HepG2 (cell line): ENCODE measurements around the gene INO80B. TPM values are rescaled to one million over a fixed set of nuclear protein-coding genes. Genes with fewer than 3 reads are reported as not detected.
A peak's percentile ranks its signal among the peaks of the same experiment; 100 is the strongest.

Source experiments
- ATAC-seq: fragments of 200-7000 bp; cut with Tn5 transposase; 3 replicates; pipeline ENCODE4 v1.9.1; 2020; ENCODE audit warnings: mild to moderate bottlenecking, moderate library complexity
- BruUV-seq: library from RNA; stranded (reverse); fragments of 400-500 nt; replicated peaks from 2 replicates; lab custom pipeline; 2021; lab: Mats Ljungman, UMichigan
- CTCF ChIA-PET: fragments of 300-600 bp; formaldehyde crosslinking; extraction: SDS; loops from one replicate; lab custom pipeline; 2021; ENCODE audit warnings: low total read pairs, inconsistent platforms, low intra/inter-chr PET ratio; lab: Yijun Ruan, JAX
- POLR2A ChIA-PET: fragments of 350-600 bp; sonication (Branson Sonifier 250); formaldehyde crosslinking; loops from one replicate; lab custom pipeline; 2020; ENCODE audit warnings: antibody characterized with exemption, inconsistent platforms; lab: Yijun Ruan, JAX
- DNase-seq: peaks from one replicate; pipeline ENCODE4 v3.0.0-alpha.2; 2015; ENCODE audit warnings: low spot score
- FAIRE-seq: peaks from 3 replicates; lab custom pipeline; 2011; peaks lifted over from hg19 to GRCh38; lab: Jason Lieb, UNC
- H2AFZ ChIP-seq: one replicate; pipeline ENCODE4 v1.6.1; 2011; ENCODE audit warnings: low read length, inconsistent platforms
- H3K27ac ChIP-seq: fragments of 300-600 bp; 3 replicates; pipeline ENCODE4 v1.8.0; 2011; ENCODE audit warnings: mixed run types, mild to moderate bottlenecking, mixed read lengths, low read length, inconsistent platforms; ENCODE audit not compliant: insufficient read depth; ENCODE audit errors: extremely low read length
- H3K27me3 ChIP-seq, 2 experiments: fragments of 200-600 bp in 1 of 2; 2 replicates in 1 of 2; 3 replicates in 1 of 2; pipeline versions ENCODE4 v1.6.0 to v1.8.0; 2011; ENCODE audit warnings: low read length in 2 of 2, mild to moderate bottlenecking in 2 of 2, moderate library complexity in 2 of 2, inconsistent platforms in 1 of 2; ENCODE audit not compliant: insufficient read depth in 2 of 2, control insufficient read depth in 1 of 2
- H3K36me3 ChIP-seq, 2 experiments: fragments of 200-600 bp in 1 of 2; replicated peaks in 1 of 2; 2 replicates in 1 of 2; 3 replicates in 1 of 2; pipeline versions ENCODE4 v1.5.1 to v1.8.0; 2011; ENCODE audit warnings: low read length in 2 of 2, inconsistent platforms in 1 of 2; ENCODE audit not compliant: insufficient read depth in 2 of 2, control insufficient read depth in 1 of 2
- H3K4me1 ChIP-seq: 2 replicates; pipeline ENCODE4 v1.5.1; 2012; ENCODE audit warnings: low read length, inconsistent platforms; ENCODE audit not compliant: insufficient read depth
- H3K4me2 ChIP-seq: 2 replicates; pipeline ENCODE4 v1.6.0; 2011; ENCODE audit warnings: low read depth, low read length, inconsistent platforms
- H3K4me3 ChIP-seq, 3 experiments: fragments of 200-600 bp in 1 of 3; sonication (generic), shearing (Covaris generic) in 1 of 3; replicated peaks in 1 of 3; 2 replicates each; pipeline ENCODE4 v1.5.1; 2011 to 2016; ENCODE audit warnings: low read length in 3 of 3, inconsistent platforms in 2 of 3, low read depth in 2 of 3, mild to moderate bottlenecking in 2 of 3, control low read depth in 1 of 3, mixed read lengths in 1 of 3; ENCODE audit not compliant: insufficient read depth in 1 of 3
- H3K79me2 ChIP-seq: one replicate; pipeline ENCODE4 v1.6.1; 2011; ENCODE audit warnings: low read length, inconsistent platforms; ENCODE audit not compliant: insufficient read depth
- H3K9ac ChIP-seq: 2 replicates; pipeline ENCODE4 v1.6.0; 2011; ENCODE audit warnings: mild to moderate bottlenecking, low read depth, low read length, inconsistent platforms; ENCODE audit not compliant: insufficient read depth
- H3K9me3 ChIP-seq: 2 replicates; pipeline ENCODE4 v1.5.1; 2012; ENCODE audit warnings: mild to moderate bottlenecking, low read length
- H4K20me1 ChIP-seq: 2 replicates; pipeline ENCODE4 v1.6.0; 2011; ENCODE audit warnings: inconsistent platforms, mild to moderate bottlenecking, low read length, moderate library complexity; ENCODE audit not compliant: insufficient read depth
- BRCA1 ChIP-seq: sonication (generic); formaldehyde crosslinking; IDR thresholded peaks from 2 replicates; pipeline ENCODE4 v1.4.0; 2020; ENCODE audit warnings: missing genetic modification reagents
- CENPT ChIP-seq: sonication (generic); formaldehyde crosslinking; IDR thresholded peaks from 2 replicates; pipeline ENCODE4 v1.8.0; 2022; ENCODE audit warnings: low read depth, mild to moderate bottlenecking, moderate library complexity, missing genetic modification reagents
- ERF ChIP-seq: IDR thresholded peaks from 2 replicates; pipeline ENCODE4 v1.6.1; 2018; ENCODE audit warnings: missing biosample characterization, missing genetic modification reagents
- HMGA1 ChIP-seq: sonication (generic); formaldehyde crosslinking; conservative IDR thresholded peaks from 2 replicates; pipeline ENCODE4 v1.4.0; 2020; ENCODE audit warnings: missing genetic modification reagents
- KDM1A ChIP-seq: IDR thresholded peaks from 2 replicates; pipeline ENCODE4 v1.6.1; 2016; ENCODE audit warnings: missing compliant biosample characterization
- NFIC ChIP-seq: IDR thresholded peaks from 2 replicates; pipeline ENCODE4 v1.6.1; 2012; ENCODE audit warnings: mild to moderate bottlenecking, low read length, inconsistent platforms
- TCF7 ChIP-seq: sonication (generic); IDR thresholded peaks from 2 replicates; pipeline ENCODE4 v1.6.1; 2016; ENCODE audit warnings: antibody characterized with exemption, low read depth
- ZFP1 ChIP-seq: IDR thresholded peaks from 2 replicates; pipeline ENCODE4 v1.6.1; 2016
- ZNF12 ChIP-seq: sonication (generic); formaldehyde crosslinking; IDR thresholded peaks from 2 replicates; pipeline ENCODE4 v1.5.0; 2020; ENCODE audit warnings: missing genetic modification reagents
- ZNF224 ChIP-seq: sonication (generic); formaldehyde crosslinking; IDR thresholded peaks from 2 replicates; pipeline ENCODE4 v1.5.0; 2020; ENCODE audit warnings: mild to moderate bottlenecking, missing genetic modification reagents
- ZNF263 ChIP-seq: sonication (generic); formaldehyde crosslinking; IDR thresholded peaks from 2 replicates; pipeline ENCODE4 v1.4.0; 2020; ENCODE audit warnings: missing genetic modification reagents
- ZNF333 ChIP-seq: sonication (generic); formaldehyde crosslinking; IDR thresholded peaks from 2 replicates; pipeline ENCODE4 v1.4.0; 2020; ENCODE audit warnings: mild to moderate bottlenecking, missing genetic modification reagents, borderline replicate concordance
- ZNF34 ChIP-seq: sonication (generic); formaldehyde crosslinking; IDR thresholded peaks from 2 replicates; pipeline ENCODE4 v1.4.0; 2020; ENCODE audit warnings: mild to moderate bottlenecking, missing genetic modification reagents, borderline replicate concordance
- ZNF549 ChIP-seq: sonication (generic); formaldehyde crosslinking; IDR thresholded peaks from 2 replicates; pipeline ENCODE4 v1.5.0; 2020; ENCODE audit warnings: missing genetic modification reagents
- ZNF703 ChIP-seq: sonication (generic); formaldehyde crosslinking; IDR thresholded peaks from 2 replicates; pipeline ENCODE4 v1.5.1; 2020; ENCODE audit warnings: missing genetic modification reagents, mild to moderate bottlenecking, moderate library complexity, borderline replicate concordance
- ZNF772 ChIP-seq: sonication (generic); formaldehyde crosslinking; IDR thresholded peaks from 2 replicates; pipeline ENCODE4 v1.5.0; 2020; ENCODE audit warnings: mild to moderate bottlenecking, missing genetic modification reagents
- ZNF773 ChIP-seq: sonication (generic); formaldehyde crosslinking; IDR thresholded peaks from 2 replicates; pipeline ENCODE4 v1.4.0; 2020; ENCODE audit warnings: missing genetic modification reagents, borderline replicate concordance
- WGBS: methylation state at CpG from one replicate; pipeline ENCODE4 v1.1.6; 2017; ENCODE audit warnings: low lambda C conversion rate; 5-methylcytosine and 5-hydroxymethylcytosine counted together
- in situ Hi-C: cut with HindIII; loops from 2 replicates; pipeline ENCODE4 v1.10.0; 2017; ENCODE audit warnings: low pct_unique_long_range_greater_than_20kb; ENCODE audit not compliant: extremely low pct_ligation_motif_present
- intact Hi-C: fragments of 100-400 bp; cut with micrococcal nuclease; formaldehyde crosslinking; loops from one replicate; pipeline ENCODE4 v1.10.0; 2022; ENCODE audit not compliant: unreplicated experiment
- polyA plus RNA-seq, 8 experiments: library from polyadenylated mRNA; depleted of rRNA in 3 of 8; stranded (reverse) in 7 of 8; unstranded in 1 of 8; fragments of >200 nt; fragmentation: Illumina TruSeq in 4 of 8; extraction: Trizol in 4 of 8; gene quantifications; 2 replicates each; pipeline versions ENCODE4 v1.2.1 to v1.2.3, GENCODE V29; 2011 to 2016; ENCODE audit warnings: low read depth in 4 of 8, missing spikeins in 1 of 8, mixed read lengths in 1 of 8; ENCODE audit not compliant: insufficient read depth in 1 of 8
- total RNA-seq, 5 experiments: library from RNA; depleted of rRNA; stranded (reverse); fragments of >200 nt; fragmentation: Illumina TruSeq; extraction: Trizol; gene quantifications; 2 replicates each; pipeline ENCODE4 v1.2.3, GENCODE V29; 2016; ENCODE audit warnings: low read depth in 1 of 5
- TF ChIP-seq, protein P1 (sequence below): sonication (generic); formaldehyde crosslinking; IDR thresholded peaks from 2 replicates; pipeline ENCODE4 v1.5.0; 2020; ENCODE audit warnings: missing genetic modification reagents, mild to moderate bottlenecking, borderline replicate concordance
- TF ChIP-seq, protein P2 (sequence below): sonication (generic); formaldehyde crosslinking; IDR thresholded peaks from 2 replicates; pipeline ENCODE4 v1.8.0; 2022; ENCODE audit warnings: mild to moderate bottlenecking, missing genetic modification reagents

Gene INO80B
- total and polyA plus RNA-seq, 2 of the 13 experiments (the other 11 are each of a cell fraction or from before 2014, with no cell fraction given): 6.2 to 14.5 TPM

DNA sequence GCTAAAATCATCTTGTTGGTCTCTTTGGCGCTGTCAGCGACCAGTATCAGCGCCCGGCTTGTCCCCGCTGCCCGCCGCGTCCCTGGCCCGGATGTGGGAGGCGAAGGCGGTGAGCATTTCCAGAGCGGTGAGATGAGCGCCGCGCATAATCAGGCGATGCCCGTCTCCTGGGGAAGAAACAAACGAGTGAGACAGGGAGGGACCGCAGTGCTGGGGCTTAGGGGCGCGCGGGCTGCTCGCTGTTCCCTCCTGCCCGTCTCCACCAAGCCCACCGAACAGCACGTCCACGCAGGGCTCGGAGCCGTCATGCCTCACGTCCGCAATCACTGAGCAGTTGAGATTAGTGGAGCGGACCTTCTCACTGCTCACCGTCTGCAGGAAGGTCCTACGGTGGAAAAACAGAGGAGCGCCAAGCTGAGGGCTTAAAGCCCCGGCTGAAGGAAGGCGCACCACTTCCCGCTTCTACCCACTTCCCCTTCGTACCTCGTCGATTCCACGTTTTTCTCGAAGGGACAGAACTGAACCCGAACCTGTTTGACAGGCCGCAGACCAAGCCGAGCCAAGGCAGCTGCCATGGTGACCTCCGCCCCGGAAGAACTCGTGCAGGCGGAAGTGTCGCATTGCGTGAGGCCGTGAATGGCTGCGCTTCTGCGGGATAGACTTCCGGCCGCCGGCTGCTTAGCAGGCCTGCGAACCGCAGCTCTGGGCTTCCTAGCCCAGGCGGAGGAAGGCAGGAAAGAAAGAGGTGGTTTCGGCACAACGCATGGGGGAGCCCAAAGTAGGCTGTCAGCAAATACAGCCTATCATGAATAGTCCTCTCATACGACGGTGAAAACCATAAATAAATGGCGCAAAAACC is 17.4 kb downstream of the INO80B start, which contains the start of gene MRPL53 (continued):
- TF ChIP-seq TCF7: no peak
- no peak for TF ChIP-seq KDM1A (CRISPR knock-in tag)
- peak; percentile 97 for TF ChIP-seq ZNF333 (CRISPR knock-in tag)
- peak; percentile 27; the same call in 1 of the 2 replicates for TF ChIP-seq ZNF773
- 0 out of 2 replicates have a peak, but pooled peaks have one; percentile 43 for TF ChIP-seq ZFP1 (CRISPR knock-in tag)
- TF ChIP-seq, protein P1, sequence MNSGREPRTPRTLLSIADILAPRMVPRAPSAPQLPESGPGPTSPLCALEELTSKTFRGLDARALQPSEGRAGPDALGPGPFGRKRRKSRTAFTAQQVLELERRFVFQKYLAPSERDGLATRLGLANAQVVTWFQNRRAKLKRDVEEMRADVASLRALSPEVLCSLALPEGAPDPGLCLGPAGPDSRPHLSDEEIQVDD (CRISPR knock-in tag): 0 out of 2 replicates have a peak, but pooled peaks have one; percentile 60

DNA sequence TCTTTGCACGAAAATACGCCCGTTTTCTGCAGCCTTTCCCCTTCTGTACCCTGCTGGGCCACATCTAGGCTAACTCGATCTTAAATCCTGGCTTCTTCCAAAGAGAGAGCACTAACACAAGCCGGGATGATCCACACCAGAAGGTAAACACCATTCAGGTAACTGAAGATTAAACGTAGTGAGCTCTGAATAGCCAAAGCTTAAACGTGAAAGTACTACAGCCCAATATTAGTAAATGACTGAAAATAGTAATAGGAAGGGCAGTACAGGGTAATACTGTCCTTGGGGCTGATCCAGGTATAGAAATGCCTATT is 18.0 kb downstream of the INO80B start:
- H3K79me2 ChIP-seq: peaks cover 7% of the 10 kb centered on the region
- POLR2A ChIA-PET: interaction anchor here (0.8 to 20.6 kb wide), 15 partner anchors 9 to 274 kb away, joined by 3 to 795 read pairs (median 12); partner anchors contain the start of genes AUP1, CCDC142, DQX1 and HTRA2
- ATAC-seq: peak; percentile 0; the same call in 1 of the 3 replicates
- no peaks in the 10 kb centered on the region; a peak in 1 of 5 replicates for H3K27me3 ChIP-seq
- no peak for DNase-seq
- CTCF ChIA-PET: no interaction called here
- peak overlapping the region; percentile 21 for H2AFZ ChIP-seq
- intact Hi-C loops: loop anchor here (1.0 to 2.0 kb wide), 2 partner anchors 14 to 56 kb away; partner anchors contain the start of genes AUP1, HTRA2 and WBP1
- peak overlapping the region; percentile 67 to 91 (median 83) for H3K4me3 ChIP-seq
- H3K36me3 ChIP-seq: peaks cover 7 to 20% of the 10 kb centered on the region in 2 experiments
- H3K9me3 ChIP-seq: no peaks in the 10 kb centered on the region
- TF ChIP-seq ERF (CRISPR knock-in tag) (no peak), HMGA1 (no peak), ZNF772 (0 out of 2 replicates have a peak, but pooled peaks have one; percentile 3), ZNF703 (CRISPR knock-in tag) (0 out of 2 replicates have a peak, but pooled peaks have one; percentile 36), NFIC (0 out of 2 replicates have a peak, but pooled peaks have one; percentile 43), ZNF12 (CRISPR knock-in tag) (0 out of 2 replicates have a peak, but pooled peaks have one; percentile 18), BRCA1 (peak; percentile 0; the same call in 1 of the 2 replicates), ZNF224 (CRISPR knock-in tag) (0 out of 2 replicates have a peak, but pooled peaks have one; percentile 36), ZNF549 (CRISPR knock-in tag) (0 out of 2 replicates have a peak, but pooled peaks have one; percentile 3), ZNF263 (CRISPR knock-in tag) (peak; percentile 80), CENPT (CRISPR knock-in tag) (no peak), ZNF34 (CRISPR knock-in tag) (0 out of 2 replicates have a peak, but pooled peaks have one; percentile 21)
- TF ChIP-seq, protein P2, sequence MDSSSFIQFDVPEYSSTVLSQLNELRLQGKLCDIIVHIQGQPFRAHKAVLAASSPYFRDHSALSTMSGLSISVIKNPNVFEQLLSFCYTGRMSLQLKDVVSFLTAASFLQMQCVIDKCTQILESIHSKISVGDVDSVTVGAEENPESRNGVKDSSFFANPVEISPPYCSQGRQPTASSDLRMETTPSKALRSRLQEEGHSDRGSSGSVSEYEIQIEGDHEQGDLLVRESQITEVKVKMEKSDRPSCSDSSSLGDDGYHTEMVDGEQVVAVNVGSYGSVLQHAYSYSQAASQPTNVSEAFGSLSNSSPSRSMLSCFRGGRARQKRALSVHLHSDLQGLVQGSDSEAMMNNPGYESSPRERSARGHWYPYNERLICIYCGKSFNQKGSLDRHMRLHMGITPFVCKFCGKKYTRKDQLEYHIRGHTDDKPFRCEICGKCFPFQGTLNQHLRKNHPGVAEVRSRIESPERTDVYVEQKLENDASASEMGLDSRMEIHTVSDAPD (CRISPR knock-in tag): 0 out of 2 replicates have a peak, but pooled peaks have one; percentile 9
- H3K4me1 ChIP-seq: peaks cover 52% of the 10 kb centered on the region
- BruUV-seq: TSS peak; percentile 90
- in situ Hi-C loops: no loop called here
- peak overlapping the region; percentile 95 for H3K4me2 ChIP-seq
- FAIRE-seq: no peak
- WGBS: 3% methylated on average over 7 of the region's 7 CpGs
- H3K9ac ChIP-seq: peak overlapping the region; percentile 86
- H3K27ac ChIP-seq: peak overlapping the region; percentile 83
- no peaks in the 10 kb centered on the region for H4K20me1 ChIP-seq
